ENCODE results near the gene BCAS1.
A peak's percentile ranks its signal among the peaks of the same experiment; 100 is the strongest.

BCAS1 gene

GRCh38 chr20:53904261-53904660 is 166.1 kb downstream of the BCAS1 start:
- DNase-seq (ENCODE audit: low read depth), result no peak
- no peak for TF ChIP-seq CTCF (conservative IDR thresholded peaks at IDR 0.05; ENCODE audit: low read depth, low read length)
- no peak overlapping the region for H3K4me3 ChIP-seq (ENCODE audit: low read depth, low read length)

DNA sequence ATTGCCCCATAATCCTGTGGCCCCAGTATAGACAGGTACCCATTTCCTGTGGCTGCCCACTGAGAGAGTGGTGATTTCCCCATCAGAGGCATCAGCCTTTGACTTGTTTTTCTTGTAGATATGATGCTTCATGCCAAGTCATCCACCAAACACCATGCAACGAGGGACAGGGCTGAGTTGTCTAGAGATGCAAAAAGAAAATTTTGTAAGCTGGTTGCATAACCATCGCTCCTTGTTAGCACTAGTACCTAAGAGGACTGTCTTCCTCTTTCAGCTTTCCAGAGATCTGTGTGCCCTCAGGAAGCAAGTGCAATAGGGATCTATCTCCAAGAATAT is 166.8 kb downstream of the BCAS1 start:
- DNase-seq (ENCODE audit: low read depth), result no peak

DNA sequence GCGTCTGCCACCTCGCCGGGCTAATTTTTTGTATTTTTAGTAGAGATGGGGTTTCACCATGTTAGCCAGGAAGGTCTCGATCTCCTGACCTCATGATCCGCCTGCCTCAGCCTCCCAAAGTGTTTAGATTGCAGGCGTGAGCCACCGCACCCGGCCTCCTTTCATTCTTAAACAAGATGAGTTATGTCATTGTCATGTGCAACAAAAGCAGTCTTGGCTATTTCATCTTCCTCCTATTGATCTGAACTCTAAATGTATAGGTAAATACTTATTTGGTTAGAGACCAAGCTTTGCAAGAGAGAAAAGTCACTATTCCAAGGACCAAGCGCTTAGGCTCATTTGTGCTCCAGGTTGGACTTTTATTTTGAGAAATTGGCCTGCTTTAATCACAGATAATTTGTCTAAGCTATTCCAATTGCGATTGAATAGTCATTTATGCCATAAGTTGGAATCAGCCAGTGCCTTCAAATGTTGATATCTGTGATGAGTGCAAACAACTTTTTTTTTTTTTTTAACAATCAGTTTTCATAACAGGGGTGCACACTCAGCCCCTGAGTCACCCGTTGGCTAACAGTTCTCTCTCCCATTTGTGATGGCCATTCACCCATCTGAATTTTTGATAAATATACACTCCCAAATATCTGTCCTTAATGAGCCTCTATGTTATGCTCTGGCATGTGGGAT is 167.3 kb downstream of the BCAS1 start:
- no peak overlapping the region for H3K4me3 ChIP-seq (ENCODE audit: low read depth, low read length)
- TF ChIP-seq CTCF (conservative IDR thresholded peaks at IDR 0.05; ENCODE audit: low read depth, low read length), result no peak
- no peak for DNase-seq (ENCODE audit: low read depth)

More for the DNA sequence above, 166.8 kb downstream of the BCAS1 start:
- no peak for TF ChIP-seq CTCF (conservative IDR thresholded peaks at IDR 0.05; ENCODE audit: low read depth, low read length)
- H3K4me3 ChIP-seq (ENCODE audit: low read depth, low read length), result no peak overlapping the region

DNA sequence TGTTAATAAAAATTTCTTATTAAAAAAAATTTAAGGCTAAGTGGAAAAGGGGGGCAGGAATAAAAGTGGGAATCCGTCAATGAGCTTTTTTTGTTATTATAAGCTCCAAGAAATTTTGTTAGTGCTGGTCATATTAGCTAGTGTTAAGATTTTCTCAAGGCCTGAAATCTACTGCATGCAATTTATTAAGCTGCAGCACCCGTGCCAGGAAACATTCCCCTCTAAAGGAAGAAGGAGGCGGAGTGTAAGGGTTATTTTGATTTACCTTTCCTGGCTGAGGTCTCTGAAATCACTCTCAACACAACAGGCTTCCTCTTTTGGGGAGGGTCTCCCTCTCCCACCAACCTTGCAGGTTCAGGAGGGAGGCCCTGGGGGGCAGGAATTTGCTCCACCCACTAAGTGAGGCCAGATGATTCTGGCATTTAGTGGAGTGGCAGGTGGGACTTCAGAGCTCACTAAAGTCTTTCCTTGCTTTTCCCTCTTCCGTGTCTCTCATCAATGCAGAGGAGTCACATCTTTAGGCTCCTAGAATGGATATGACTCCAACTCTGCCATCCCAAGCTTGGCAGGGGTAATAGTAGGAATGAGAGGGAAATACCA is 168.8 kb downstream of the BCAS1 start:
- no peak for DNase-seq (ENCODE audit: low read depth)
- no peak for TF ChIP-seq CTCF (conservative IDR thresholded peaks at IDR 0.05; ENCODE audit: low read depth, low read length)
- H3K4me3 ChIP-seq (ENCODE audit: low read depth, low read length), result no peak overlapping the region

GRCh38 chr20:53901064-53901463 is 169.3 kb downstream of the BCAS1 start:
- no peak for TF ChIP-seq CTCF (conservative IDR thresholded peaks at IDR 0.05; ENCODE audit: low read depth, low read length)
- peak; percentile 63 for DNase-seq (ENCODE audit: low read depth)
- H3K4me3 ChIP-seq (ENCODE audit: low read depth, low read length), result no peak overlapping the region

DNA sequence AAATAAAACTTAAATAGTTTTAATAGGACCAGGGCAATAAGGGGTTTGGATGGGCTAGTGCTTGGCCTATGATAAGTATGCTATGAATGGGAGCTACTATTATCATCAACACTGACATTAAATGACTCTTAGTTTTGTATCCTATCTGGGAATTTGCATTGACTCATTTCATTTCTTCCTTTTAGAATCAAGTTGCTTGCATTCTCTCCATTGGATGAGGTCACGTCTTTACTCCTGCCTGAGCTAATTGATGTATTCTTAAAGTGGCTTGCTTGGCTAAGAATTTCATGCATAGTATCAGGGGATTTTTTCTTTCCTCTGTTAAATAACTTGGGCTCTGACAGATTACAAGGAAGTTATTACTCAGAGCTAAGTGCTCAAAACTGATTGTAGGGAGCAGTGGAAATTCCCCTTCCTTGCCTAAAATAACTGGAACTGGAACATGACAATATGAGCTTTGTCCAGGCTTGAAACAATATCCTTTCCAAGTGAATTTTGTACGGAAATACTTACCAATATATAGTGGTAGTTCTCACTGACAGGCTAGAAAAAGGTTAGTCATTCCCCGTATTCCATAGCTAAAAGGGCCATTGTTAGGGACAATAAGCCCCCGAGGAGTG is 169.9 kb downstream of the BCAS1 start:
- H3K4me3 ChIP-seq (ENCODE audit: low read depth, low read length), result no peak overlapping the region
- peak; percentile 46 for DNase-seq (ENCODE audit: low read depth)
- TF ChIP-seq CTCF (conservative IDR thresholded peaks at IDR 0.05; ENCODE audit: low read depth, low read length), result no peak
